IMR-90 (cell line): ENCODE data around the gene KCNMB1. TPM values are rescaled to one million over a fixed set of nuclear protein-coding genes. Genes with fewer than 3 reads are reported as not detected.

ENCODE experiments used
- ATAC-seq: fragments of 200-7000 bp; cut with Tn5 transposase; 2 replicates; pipeline ENCODE4 v1.9.1; 2020; ENCODE audit warnings: low read depth, mild to moderate bottlenecking, moderate library complexity
- BruUV-seq: library from RNA; stranded (reverse); fragments of 400-500 nt; replicated peaks from 2 replicates; lab custom pipeline; 2021; lab: Mats Ljungman, UMichigan
- CTCF ChIA-PET: fragments of 300-600 bp; formaldehyde crosslinking; extraction: SDS; loops from one replicate; lab custom pipeline; 2021; ENCODE audit warnings: antibody characterized with exemption; lab: Yijun Ruan, JAX
- POLR2A ChIA-PET: fragments of 300-600 bp; sonication (Branson Sonifier 250); formaldehyde crosslinking; loops from one replicate; lab custom pipeline; 2022; ENCODE audit warnings: antibody characterized with exemption; ENCODE audit not compliant: unreplicated experiment; lab: Charles Lee
- DNase-seq: peaks from one replicate; pipeline ENCODE4 v3.0.0; 2013
- H2AFZ ChIP-seq: replicated peaks from 2 replicates; pipeline ENCODE3; 2013; ENCODE audit warnings: low read length, mild to moderate bottlenecking; ENCODE audit not compliant: poor library complexity
- H2AK5ac ChIP-seq: 2 replicates; pipeline ENCODE4 v1.6.1; 2013; ENCODE audit warnings: low read depth, low read length, inconsistent platforms
- H2AK9ac ChIP-seq: replicated peaks from 2 replicates; pipeline ENCODE3; 2013; ENCODE audit warnings: mild to moderate bottlenecking, low read depth, low read length, moderate library complexity; ENCODE audit not compliant: poor library complexity
- H2BK120ac ChIP-seq: 2 replicates; pipeline ENCODE4 v1.6.1; 2013; ENCODE audit warnings: low read depth, low read length, inconsistent platforms
- H2BK15ac ChIP-seq: 3 replicates; pipeline ENCODE4 v1.6.1; 2013; ENCODE audit warnings: low read depth, low read length, inconsistent platforms
- H2BK20ac ChIP-seq: 2 replicates; pipeline ENCODE4 v1.6.1; 2013; ENCODE audit warnings: low read depth, mild to moderate bottlenecking, inconsistent platforms, low read length, moderate library complexity
- H2BK5ac ChIP-seq: 2 replicates; pipeline ENCODE4 v1.6.1; 2013; ENCODE audit warnings: mild to moderate bottlenecking, low read depth, low read length, inconsistent platforms; ENCODE audit not compliant: poor library complexity, severe bottlenecking
- H3K14ac ChIP-seq: replicated peaks from 2 replicates; pipeline ENCODE4 v1.6.1; 2013; ENCODE audit warnings: low read depth, low read length, inconsistent platforms
- H3K18ac ChIP-seq: 2 replicates; pipeline ENCODE4 v1.6.1; 2013; ENCODE audit warnings: low read depth, low read length, control low read depth
- H3K23ac ChIP-seq: 2 replicates; pipeline ENCODE4 v1.6.1; 2013; ENCODE audit warnings: low read depth, low read length, inconsistent platforms
- H3K27ac ChIP-seq: 2 replicates; pipeline ENCODE4 v1.5.1; 2013; ENCODE audit warnings: mild to moderate bottlenecking, control low read depth, low read length; ENCODE audit not compliant: insufficient read depth
- H3K27me3 ChIP-seq: 2 replicates; pipeline ENCODE4 v1.6.1; 2013; ENCODE audit warnings: low read length; ENCODE audit not compliant: control insufficient read depth, insufficient read depth
- H3K36me3 ChIP-seq: 2 replicates; pipeline ENCODE4 v1.6.1; 2013; ENCODE audit warnings: low read length, mixed read lengths; ENCODE audit not compliant: control insufficient read depth, insufficient read depth
- H3K4ac ChIP-seq: 2 replicates; pipeline ENCODE4 v1.6.1; 2013; ENCODE audit warnings: low read depth, low read length, inconsistent platforms
- H3K4me1 ChIP-seq: 2 replicates; pipeline ENCODE4 v1.6.1; 2013; ENCODE audit warnings: low read length, mixed read lengths; ENCODE audit not compliant: control insufficient read depth, insufficient read depth
- H3K4me2 ChIP-seq: 2 replicates; pipeline ENCODE4 v1.6.1; 2013; ENCODE audit warnings: low read depth, mild to moderate bottlenecking, control low read depth, low read length, moderate library complexity
- H3K4me3 ChIP-seq: 2 replicates; pipeline ENCODE4 v1.5.1; 2013; ENCODE audit warnings: low read depth, mild to moderate bottlenecking, control low read depth, low read length, moderate library complexity; ENCODE audit not compliant: insufficient read depth
- H3K56ac ChIP-seq: 2 replicates; pipeline ENCODE4 v1.6.1; 2013; ENCODE audit warnings: low read length, inconsistent platforms; ENCODE audit not compliant: insufficient read depth; ENCODE audit errors: extremely low read depth
- H3K79me1 ChIP-seq, 2 experiments: 2 replicates each; pipeline ENCODE4 v1.6.1; 2013; ENCODE audit warnings: low read length in 2 of 2, inconsistent platforms in 1 of 2, low read depth in 1 of 2
- H3K9ac ChIP-seq: 2 replicates; pipeline ENCODE4 v1.6.1; 2013; ENCODE audit warnings: low read depth, low read length, control low read depth
- H3K9me1 ChIP-seq: 2 replicates; pipeline ENCODE4 v1.6.1; 2013; ENCODE audit warnings: low read length, inconsistent platforms; ENCODE audit not compliant: insufficient read depth
- H3K9me3 ChIP-seq: 2 replicates; pipeline ENCODE4 v1.6.1; 2013; ENCODE audit warnings: low read length; ENCODE audit not compliant: control insufficient read depth, insufficient read depth
- H4K20me1 ChIP-seq: 2 replicates; pipeline ENCODE4 v1.6.1; 2013; ENCODE audit warnings: low read length, inconsistent platforms; ENCODE audit not compliant: insufficient read depth
- H4K5ac ChIP-seq: 2 replicates; pipeline ENCODE4 v1.6.1; 2013; ENCODE audit warnings: mild to moderate bottlenecking, low read depth, low read length, control low read depth
- H4K8ac ChIP-seq, 2 experiments: 2 replicates each; pipeline ENCODE4 v1.6.1; 2013; ENCODE audit warnings: low read depth in 2 of 2, low read length in 2 of 2, control low read depth in 1 of 2, inconsistent platforms in 1 of 2
- H4K91ac ChIP-seq: 2 replicates; pipeline ENCODE4 v1.6.1; 2013; ENCODE audit warnings: low read depth, low read length, inconsistent platforms; ENCODE audit not compliant: insufficient read depth
- BHLHE40 ChIP-seq: fragments of 150-350 bp; IDR thresholded peaks from 2 replicates; pipeline ENCODE4 v1.6.1; 2016; ENCODE audit warnings: mild to moderate bottlenecking, low read depth, low read length
- CEBPB ChIP-seq: IDR thresholded peaks from 2 replicates; pipeline ENCODE4 v1.6.1; 2012; ENCODE audit warnings: low read depth, low read length, improper control_type of control experiment
- CHD1 ChIP-seq: IDR thresholded peaks from 2 replicates; pipeline ENCODE4 v1.6.1; 2012; ENCODE audit warnings: low read depth, low read length, improper control_type of control experiment
- ELK1 ChIP-seq: fragments of 150-350 bp; IDR thresholded peaks from 2 replicates; pipeline ENCODE4 v1.6.1; 2016; ENCODE audit warnings: low read depth, mild to moderate bottlenecking, low read length, moderate library complexity, borderline replicate concordance
- FOS ChIP-seq: fragments of 150-350 bp; IDR thresholded peaks from 2 replicates; pipeline ENCODE4 v1.6.1; 2016; ENCODE audit warnings: low read depth, low read length
- MAFK ChIP-seq: IDR thresholded peaks from 2 replicates; pipeline ENCODE4 v1.6.1; 2012; ENCODE audit warnings: low read depth, low read length, improper control_type of control experiment
- MAZ ChIP-seq: IDR thresholded peaks from 2 replicates; pipeline ENCODE4 v1.6.1; 2012; ENCODE audit warnings: low read depth, mild to moderate bottlenecking, low read length, improper control_type of control experiment, moderate library complexity, borderline replicate concordance
- MXI1 ChIP-seq: IDR thresholded peaks from 2 replicates; pipeline ENCODE4 v1.6.1; 2012; ENCODE audit warnings: low read depth, mild to moderate bottlenecking, low read length, moderate library complexity, borderline replicate concordance
- NFE2L2 ChIP-seq: fragments of 150-350 bp; IDR thresholded peaks from 2 replicates; pipeline ENCODE4 v1.6.1; 2016; ENCODE audit warnings: low read depth, mild to moderate bottlenecking, low read length
- POLR2A ChIP-seq: IDR thresholded peaks from 2 replicates; pipeline ENCODE4 v1.6.1; 2012; ENCODE audit warnings: mild to moderate bottlenecking, low read depth, low read length
- RCOR1 ChIP-seq: IDR thresholded peaks from 2 replicates; pipeline ENCODE4 v1.6.1; 2012; ENCODE audit warnings: mild to moderate bottlenecking, low read length, improper control_type of control experiment; ENCODE audit not compliant: insufficient replicate concordance
- RFX5 ChIP-seq: IDR thresholded peaks from 2 replicates; pipeline ENCODE4 v1.8.0; 2012; ENCODE audit warnings: low read depth, mild to moderate bottlenecking, low read length, moderate library complexity
- SMC3 ChIP-seq: fragments of 150-350 bp; IDR thresholded peaks from 2 replicates; pipeline ENCODE4 v1.6.1; 2016; ENCODE audit warnings: low read depth, mild to moderate bottlenecking, antibody characterized with exemption, low read length, moderate library complexity
- USF2 ChIP-seq: fragments of 150-350 bp; IDR thresholded peaks from 2 replicates; pipeline ENCODE4 v1.6.1; 2017; ENCODE audit warnings: mild to moderate bottlenecking, antibody characterized with exemption, low read length, low read depth
- WGBS, 2 experiments: methylation state at CpG; one replicate each; pipeline versions ENCODE4 v1.1.5 to v1.1.7; 2013; ENCODE audit warnings: missing lambda C conversion rate in 2 of 2; ENCODE audit not compliant: insufficient read length in 1 of 2; ENCODE audit errors: extremely low coverage in 2 of 2; 5-methylcytosine and 5-hydroxymethylcytosine counted together
- dilution Hi-C: fragments of 300-500 bp; cut with HindIII; formaldehyde crosslinking; loops from one replicate; pipeline ENCODE4 v1.14.3; 2018; ENCODE audit warnings: low sequenced_read_pairs; ENCODE audit not compliant: unreplicated experiment
- in situ Hi-C: fragments of 300-500 bp; cut with MboI; formaldehyde crosslinking; loops from 3 replicates; pipeline ENCODE4 v1.14.3; 2019; ENCODE audit warnings: low sequenced_read_pairs, inconsistent platforms, mixed read lengths
- intact Hi-C: fragments of 100-400 bp; cut with micrococcal nuclease; formaldehyde crosslinking; loops from 2 replicates; pipeline ENCODE4 v1.10.0; 2022
- polyA plus RNA-seq, 3 experiments: library from polyadenylated mRNA; depleted of rRNA; stranded (reverse); fragments of >200 nt; gene quantifications; 2 replicates each; pipeline ENCODE4 v1.2.3, GENCODE V29; 2012; ENCODE audit warnings: low replicate concordance in 1 of 3
- total RNA-seq: library from RNA; depleted of rRNA; stranded (reverse); fragments of >200 nt; gene quantifications from 2 replicates; pipeline ENCODE4 v1.2.3, GENCODE V29; 2012

The KCNMB1 gene
- total and polyA plus RNA-seq, 2 of the 4 experiments (the other 2 are of a cell fraction): not detected

GRCh38 chr5:170430256-170430655 lies 41.1 kb upstream of the KCNMB1 start:
- no peaks in the 10 kb centered on the region for H3K9me1 ChIP-seq
- no peak overlapping the region for H3K4ac ChIP-seq
- ChIA-PET POLR2A (no interaction called here), CTCF (no interaction called here)
- no peak overlapping the region for H2BK120ac ChIP-seq
- no peak for TF ChIP-seq NFE2L2
- no peak for TF ChIP-seq RFX5
- TF ChIP-seq MAFK: no peak
- TF ChIP-seq USF2: no peak
- no peak for TF ChIP-seq FOS
- TF ChIP-seq SMC3: no peak
- no peak for TF ChIP-seq BHLHE40
- no peak for TF ChIP-seq POLR2A
- TF ChIP-seq ELK1: no peak
- TF ChIP-seq MAZ: no peak
- no peak for TF ChIP-seq MXI1
- TF ChIP-seq CEBPB: no peak
- TF ChIP-seq RCOR1: no peak
- no peak for TF ChIP-seq CHD1
- no peak overlapping the region for H3K18ac ChIP-seq
- H4K20me1 ChIP-seq: no peaks in the 10 kb centered on the region
- DNase-seq (no peak), ATAC-seq (no peak)
- H3K14ac ChIP-seq: no peak overlapping the region
- H2BK20ac ChIP-seq: no peak overlapping the region
- H3K79me1 ChIP-seq: no peaks in the 10 kb centered on the region
- H3K9me3 ChIP-seq: no peaks in the 10 kb centered on the region
- no peak overlapping the region for H2BK15ac ChIP-seq
- intact Hi-C loops (loop anchor here (10.0 kb wide), 1 partner anchor 365 kb away; no protein-coding TSS in a partner anchor), in situ Hi-C loops (no loop called here), dilution Hi-C loops (no loop called here)
- H3K9ac ChIP-seq: no peak overlapping the region
- no peak overlapping the region for H4K91ac ChIP-seq
- H4K5ac ChIP-seq: no peak overlapping the region
- no TSS peak for BruUV-seq
- no peaks in the 10 kb centered on the region for H3K36me3 ChIP-seq
- H2AFZ ChIP-seq: no peak overlapping the region
- H2BK5ac ChIP-seq: no peak overlapping the region
- H2AK9ac ChIP-seq: no peak overlapping the region
- H4K8ac ChIP-seq: no peak overlapping the region
- H3K4me1 ChIP-seq: no peaks in the 10 kb centered on the region
- peaks cover 3% of the 10 kb centered on the region for H3K27me3 ChIP-seq
- no peak overlapping the region for H2AK5ac ChIP-seq
- no peak overlapping the region for H3K27ac ChIP-seq
- H3K4me3 ChIP-seq: no peak overlapping the region
- no peak overlapping the region for H3K23ac ChIP-seq
- H3K56ac ChIP-seq: no peak overlapping the region
- WGBS, 2 experiments: 20% methylated on average over 1 of the region's 4 CpGs; no CpG with 5 or more reads in 1 of the 2 experiments
- no peak overlapping the region for H3K4me2 ChIP-seq
